ENCODE data around the gene CD163.

CD163 gene

DNA sequence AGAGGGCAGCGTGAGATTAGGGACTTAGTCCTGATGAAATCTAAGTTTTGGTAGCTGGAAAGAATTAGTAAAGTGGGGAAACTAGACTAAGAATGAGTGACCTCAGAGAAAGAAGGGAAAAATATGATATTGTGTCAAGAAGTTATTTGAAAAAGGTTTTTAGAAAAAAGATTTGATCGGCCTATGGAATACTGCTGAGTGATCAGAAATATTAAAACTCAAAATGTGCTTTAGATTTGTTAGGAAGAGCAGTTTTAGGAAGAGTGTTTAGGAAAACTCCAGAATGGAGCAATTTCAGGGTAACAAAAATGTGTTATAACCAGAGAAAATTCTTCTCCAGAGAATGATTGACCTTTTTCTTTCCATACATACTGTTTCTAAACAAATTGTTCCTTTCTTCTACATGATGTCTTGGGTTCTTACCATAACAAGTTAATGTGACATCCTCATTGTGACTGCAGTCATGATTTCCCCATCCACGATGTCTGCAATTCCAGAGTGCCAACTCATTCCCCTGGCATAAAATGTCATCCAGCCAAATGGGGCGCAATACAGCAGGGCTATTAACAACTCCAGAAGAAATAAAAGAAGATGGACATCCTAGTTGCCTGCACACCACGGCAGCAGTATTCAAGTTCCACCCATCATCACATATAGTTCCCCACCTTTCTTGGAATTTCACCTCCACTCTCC is 71.4 kb downstream of the CD163 start:
- Histone ChIP-seq H3K14ac (ENCODE audit: low read length) (no peak overlapping the region), H3K9ac (ENCODE audit: low read depth, low read length, poor library complexity) (no peak overlapping the region), H3K4me1 (ENCODE audit: control insufficient read depth in 2 of 2, insufficient read depth in 1 of 2, low read depth in 1 of 2, low read length in 2 of 2) (no peaks in the 10 kb centered on the region), H3K27me3 (ENCODE audit: control insufficient read depth in 3 of 3, insufficient read depth in 3 of 3, low read depth in 1 of 3, low read length in 3 of 3) (no peaks in the 10 kb centered on the region), H3K9me3 (replicated peaks in 1 of 2; ENCODE audit: control insufficient read depth in 2 of 2, insufficient read depth in 1 of 2, low read depth in 1 of 2, low read length in 2 of 2) (no peaks in the 10 kb centered on the region), H2BK12ac (ENCODE audit: low read length) (no peak overlapping the region), H2AK5ac (ENCODE audit: low read depth, low read length) (no peak overlapping the region), H2AFZ (ENCODE audit: low read length) (no peak overlapping the region), H4K8ac (ENCODE audit: low read depth, low read length) (no peak overlapping the region), H3K27ac (replicated peaks; ENCODE audit: low read length) (no peak overlapping the region), H4K91ac (ENCODE audit: low read depth, low read length, poor library complexity) (no peak overlapping the region), H2BK5ac (ENCODE audit: low read length) (no peak overlapping the region), H2BK120ac (ENCODE audit: low read depth, low read length) (no peak overlapping the region), H2BK15ac (ENCODE audit: low read length) (no peak overlapping the region), H3K4me3 (ENCODE audit: low read length in 2 of 2) (no peak overlapping the region), H3K23ac (ENCODE audit: low read depth, low read length, poor library complexity) (no peak overlapping the region), H3K4me2 (ENCODE audit: insufficient read depth, low read length, poor library complexity, severe bottlenecking) (no peak overlapping the region), H3K18ac (ENCODE audit: low read length) (no peak overlapping the region), H3K79me1 (ENCODE audit: low read depth, low read length) (no peaks in the 10 kb centered on the region), H3K4ac (ENCODE audit: low read length) (no peak overlapping the region), H3K36me3 (replicated peaks in 1 of 2; ENCODE audit: control insufficient read depth in 2 of 2, insufficient read depth in 2 of 2, low read length in 2 of 2) (no peaks in the 10 kb centered on the region)
- DNase-seq (ENCODE audit: low spot score) = no peak
- WGBS, 2 donors (ENCODE audit: extremely low coverage in 2 of 2, insufficient read length in 2 of 2, insufficient replicate concordance in 1 of 2) = 100% methylated on average over 1 of the region's 5 CpGs
